Keratinocyte (primary cell): ENCODE measurements around the gene OR4P4.

Source experiments
- EZH2 ChIP-seq: IDR thresholded peaks from one replicate; pipeline ENCODE4 v1.6.1; 2012; ENCODE audit warnings: inconsistent platforms, mild to moderate bottlenecking, low read length, moderate library complexity
- TF ChIP-seq, protein P1 (sequence below), 3 experiments: IDR thresholded peaks in 1 of 3; conservative IDR thresholded peaks in 1 of 3; optimal IDR thresholded peaks in 1 of 3; 2 replicates in 2 of 3; 3 replicates in 1 of 3; pipeline versions ENCODE3 to v1.5.1; 2011; ENCODE audit warnings: low read length in 3 of 3, mild to moderate bottlenecking in 3 of 3, moderate library complexity in 2 of 3, control low read depth in 1 of 3, inconsistent platforms in 1 of 3; ENCODE audit not compliant: insufficient read depth in 2 of 3; ENCODE audit errors: extremely low read depth in 1 of 3

- TF ChIP-seq, protein P1, sequence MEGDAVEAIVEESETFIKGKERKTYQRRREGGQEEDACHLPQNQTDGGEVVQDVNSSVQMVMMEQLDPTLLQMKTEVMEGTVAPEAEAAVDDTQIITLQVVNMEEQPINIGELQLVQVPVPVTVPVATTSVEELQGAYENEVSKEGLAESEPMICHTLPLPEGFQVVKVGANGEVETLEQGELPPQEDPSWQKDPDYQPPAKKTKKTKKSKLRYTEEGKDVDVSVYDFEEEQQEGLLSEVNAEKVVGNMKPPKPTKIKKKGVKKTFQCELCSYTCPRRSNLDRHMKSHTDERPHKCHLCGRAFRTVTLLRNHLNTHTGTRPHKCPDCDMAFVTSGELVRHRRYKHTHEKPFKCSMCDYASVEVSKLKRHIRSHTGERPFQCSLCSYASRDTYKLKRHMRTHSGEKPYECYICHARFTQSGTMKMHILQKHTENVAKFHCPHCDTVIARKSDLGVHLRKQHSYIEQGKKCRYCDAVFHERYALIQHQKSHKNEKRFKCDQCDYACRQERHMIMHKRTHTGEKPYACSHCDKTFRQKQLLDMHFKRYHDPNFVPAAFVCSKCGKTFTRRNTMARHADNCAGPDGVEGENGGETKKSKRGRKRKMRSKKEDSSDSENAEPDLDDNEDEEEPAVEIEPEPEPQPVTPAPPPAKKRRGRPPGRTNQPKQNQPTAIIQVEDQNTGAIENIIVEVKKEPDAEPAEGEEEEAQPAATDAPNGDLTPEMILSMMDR (optimal IDR thresholded peaks at IDR 0.05 in 1 of 3, IDR thresholded peaks at IDR 0.05 in 1 of 3, conservative IDR thresholded peaks at IDR 0.05 in 1 of 3; ENCODE audit: extremely low read depth in 1 of 3, insufficient read depth in 2 of 3, low read length in 3 of 3) = no peak
- no peak for TF ChIP-seq EZH2
Observed at GRCh38 chr11:55652560-55652959, 17.6 kb downstream of the OR4P4 start.
